Fibroblast of peridontal ligament (primary cell): ENCODE results near the gene SLX4.

Experiments used
- DNase-seq: peaks from one replicate; pipeline ENCODE4 v3.0.0-alpha.2; 2010; ENCODE audit errors: extremely low read depth

The SLX4 gene

DNA sequence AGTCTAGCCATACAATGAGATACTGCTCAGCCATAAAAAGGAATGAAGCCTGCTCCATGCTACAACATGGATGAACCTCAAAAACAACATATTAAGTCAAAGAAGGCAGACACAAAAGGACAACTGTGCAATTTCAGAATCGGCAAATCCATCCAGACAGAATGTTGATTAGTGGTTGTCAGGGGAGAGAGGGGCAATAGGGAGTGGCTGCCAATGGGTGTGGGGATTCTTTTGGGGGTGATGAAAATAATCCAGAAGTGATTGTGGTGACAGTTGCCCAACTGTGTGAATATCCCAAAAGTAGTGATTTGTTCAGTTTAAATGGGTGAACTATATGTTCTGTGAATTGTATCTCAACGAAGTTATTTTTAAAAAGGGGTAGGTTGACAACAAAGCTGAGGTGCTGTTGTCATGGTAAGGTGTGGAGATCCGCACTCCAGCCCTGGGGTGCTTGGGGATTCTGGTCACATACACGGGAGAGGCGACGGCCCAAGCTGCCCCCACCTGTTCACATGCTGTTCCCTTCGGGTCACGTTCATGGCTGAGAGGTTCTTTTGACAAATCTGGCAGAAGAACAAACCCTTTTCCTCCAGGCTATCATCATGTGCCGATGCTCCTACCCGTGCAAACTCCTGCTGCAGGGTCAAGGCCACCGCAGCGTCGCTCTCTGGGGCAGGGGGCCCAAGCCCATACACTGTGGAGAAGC is 9.6 kb downstream of the SLX4 start:
- DNase-seq = no peak

DNA sequence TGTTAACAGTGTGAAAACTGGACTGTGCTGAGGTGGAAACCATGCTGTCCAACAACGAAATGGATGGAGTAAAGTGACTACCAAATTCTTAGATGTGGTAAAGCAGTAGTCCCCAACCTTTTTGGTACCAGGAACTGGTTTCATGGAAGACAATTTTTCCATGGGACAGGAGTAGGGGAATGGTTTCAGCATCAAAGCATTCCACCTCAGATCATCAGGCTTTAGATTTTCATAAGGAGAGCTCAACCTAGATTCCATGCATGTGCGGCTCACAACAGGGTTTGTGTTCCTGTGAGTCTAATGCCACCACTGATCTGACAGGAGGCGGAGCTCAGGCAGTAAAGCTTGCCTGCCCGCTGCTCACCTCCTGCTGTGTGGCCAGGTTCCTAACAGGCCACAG is 11.5 kb downstream of the SLX4 start:
- no peak for DNase-seq

DNA sequence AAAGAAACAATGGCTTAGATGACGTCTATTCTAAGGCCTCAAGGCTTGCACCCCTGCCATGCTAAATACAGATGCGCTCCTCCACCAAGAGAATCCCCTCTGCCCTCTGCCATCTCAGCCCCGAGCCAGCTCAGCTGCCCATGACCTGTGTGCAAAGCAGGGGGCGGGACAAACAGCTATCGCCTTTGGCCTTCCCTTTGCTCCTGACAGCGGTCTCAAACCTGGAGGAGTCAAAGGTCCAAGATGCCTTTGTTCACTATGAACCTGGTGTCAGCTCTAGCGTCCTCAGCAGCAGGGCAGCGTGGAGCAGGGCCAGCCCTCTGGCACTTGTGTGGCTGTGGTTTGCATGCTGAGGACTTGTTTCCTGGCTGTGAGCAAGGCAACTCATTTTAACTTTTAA is 12.3 kb downstream of the SLX4 start:
- no peak for DNase-seq

DNA sequence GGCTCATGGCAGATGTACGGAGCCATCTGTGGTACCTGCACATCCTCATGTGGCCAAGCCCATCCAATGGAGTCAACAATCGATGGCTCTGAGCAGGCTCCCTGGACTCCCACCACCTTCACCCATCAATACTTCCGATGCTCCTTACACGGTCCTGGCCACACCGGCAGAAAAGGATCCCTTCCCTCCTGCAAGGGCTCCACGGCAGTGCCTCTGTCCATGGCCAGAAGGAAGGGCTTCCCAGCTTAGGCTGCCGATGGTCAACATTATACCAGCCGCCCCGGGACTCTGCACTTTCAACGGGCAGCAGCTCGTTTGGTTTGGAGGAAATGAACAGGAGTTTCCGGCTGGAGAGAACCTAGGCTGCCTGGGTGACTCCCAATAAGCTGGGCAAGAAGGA is 13.2 kb downstream of the SLX4 start:
- DNase-seq = no peak

DNA sequence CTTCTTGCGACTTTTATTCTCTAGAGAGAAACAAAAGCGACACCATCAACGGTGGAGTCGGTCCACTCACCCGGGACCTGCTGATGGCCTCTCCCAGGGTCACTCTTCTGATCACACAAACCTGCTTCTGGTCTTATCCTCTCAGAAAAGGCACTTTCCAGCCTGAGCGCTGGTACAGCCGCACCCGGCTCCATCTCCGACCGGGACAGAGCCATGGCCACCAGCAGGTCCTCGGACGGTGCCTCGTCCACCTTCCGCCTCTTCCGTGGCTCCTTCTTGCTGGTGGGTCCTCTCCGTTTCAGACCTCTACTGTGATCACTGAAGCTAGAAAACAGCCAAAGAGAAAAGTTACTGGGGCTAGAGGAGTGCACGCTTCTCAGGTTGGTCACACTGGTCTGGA is 13.7 kb downstream of the SLX4 start:
- DNase-seq = no peak

DNA sequence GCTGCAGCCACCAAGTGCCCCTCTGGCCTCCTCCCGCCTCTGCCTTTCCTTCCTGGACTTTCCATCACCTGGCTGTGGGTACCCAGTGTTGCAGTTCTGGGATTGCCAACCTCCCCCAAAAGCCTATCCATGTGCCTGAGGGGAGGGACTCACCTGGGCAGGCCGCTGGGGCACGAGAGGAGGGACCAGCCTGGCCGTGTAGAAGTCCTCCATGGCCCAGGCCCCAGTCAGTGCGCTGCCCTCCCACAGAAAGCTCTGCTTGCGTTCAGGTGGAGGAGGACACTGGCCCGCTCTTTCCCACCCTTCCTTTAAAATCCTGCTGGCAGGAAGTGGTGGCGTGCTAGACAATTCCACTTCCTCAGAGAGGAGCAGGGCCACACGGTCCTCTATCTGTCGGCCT is 14.2 kb downstream of the SLX4 start:
- DNase-seq = no peak

DNA sequence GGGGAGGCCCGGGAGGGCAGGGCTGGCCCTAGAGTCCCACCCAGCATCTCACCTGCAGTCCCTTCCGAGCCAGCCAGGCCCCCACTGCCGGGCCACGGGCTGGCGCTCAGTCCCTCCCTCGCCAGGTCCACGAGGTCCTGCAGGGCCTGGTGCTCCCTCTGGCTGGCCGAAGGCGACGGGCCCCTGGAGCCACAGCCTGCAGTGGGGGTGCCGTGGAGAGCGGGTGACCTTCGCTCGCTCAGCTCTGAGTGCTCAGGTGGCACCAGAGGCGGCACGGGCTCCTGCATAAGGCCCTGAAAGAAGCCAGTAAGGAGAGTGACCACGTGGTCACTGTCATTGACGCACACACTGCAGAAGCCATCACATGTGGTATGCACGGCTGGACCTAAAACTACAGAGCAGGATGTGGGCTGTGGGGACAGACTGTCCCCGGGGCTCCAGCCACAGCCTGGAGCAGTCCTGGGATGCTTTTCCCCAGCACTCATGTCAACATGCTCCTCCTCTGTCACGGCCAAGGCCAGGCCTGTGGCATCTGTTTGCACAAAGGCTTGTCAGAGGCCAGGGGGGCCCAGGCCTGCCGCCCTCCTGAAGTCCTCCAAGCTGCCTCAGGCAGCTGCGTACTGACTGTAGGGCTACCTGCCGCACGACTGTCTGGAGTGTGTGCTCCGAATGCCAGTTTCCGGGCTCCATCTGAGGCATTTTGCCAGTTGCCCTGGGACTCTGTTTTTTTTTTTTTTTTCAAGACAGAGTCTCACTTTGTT is 15.1 kb downstream of the SLX4 start:
- DNase-seq = no peak

DNA sequence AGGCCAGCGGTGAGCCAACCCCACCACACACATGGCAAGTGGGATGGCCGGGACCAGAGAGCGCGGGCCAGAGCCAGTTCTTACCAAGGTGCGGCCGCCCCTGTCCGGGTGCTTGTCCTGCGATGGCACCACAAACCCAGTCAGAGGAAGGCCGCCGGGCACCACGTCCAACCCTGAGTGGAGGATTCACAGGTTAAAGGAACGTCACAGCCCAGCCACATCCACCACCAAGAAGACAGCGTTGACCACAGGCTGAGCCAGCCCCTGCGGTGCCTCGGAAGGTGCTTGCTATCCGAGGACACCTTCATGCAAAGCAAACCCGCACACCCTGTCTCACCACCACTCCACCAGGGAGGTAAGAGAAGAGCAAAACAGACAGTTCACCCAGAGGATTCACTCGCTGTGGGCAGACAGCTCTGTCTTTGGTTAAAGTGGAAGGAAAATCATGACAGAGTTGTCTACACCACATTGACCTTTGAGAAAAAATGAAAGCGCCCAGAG is 15.8 kb downstream of the SLX4 start:
- no peak for DNase-seq

DNA sequence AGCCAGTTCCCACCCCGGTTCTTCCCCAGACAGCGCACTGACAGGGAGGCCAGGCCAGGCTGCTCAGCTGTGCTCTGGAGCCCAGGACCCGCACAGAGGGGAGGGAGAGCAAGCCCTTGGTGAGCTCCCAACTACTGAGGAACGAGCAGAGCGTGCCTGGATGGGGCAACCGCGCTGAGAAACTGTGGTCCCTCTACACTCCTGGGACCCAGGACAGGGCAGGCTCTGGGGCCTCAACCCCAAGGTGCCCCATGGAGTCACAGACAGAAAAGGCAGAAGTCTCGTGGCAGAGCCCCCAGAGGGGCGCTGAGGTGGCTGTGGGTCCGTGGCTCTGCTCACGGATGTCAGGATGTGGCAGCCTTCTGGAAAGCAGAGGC is 16.3 kb downstream of the SLX4 start:
- no peak for DNase-seq

DNA sequence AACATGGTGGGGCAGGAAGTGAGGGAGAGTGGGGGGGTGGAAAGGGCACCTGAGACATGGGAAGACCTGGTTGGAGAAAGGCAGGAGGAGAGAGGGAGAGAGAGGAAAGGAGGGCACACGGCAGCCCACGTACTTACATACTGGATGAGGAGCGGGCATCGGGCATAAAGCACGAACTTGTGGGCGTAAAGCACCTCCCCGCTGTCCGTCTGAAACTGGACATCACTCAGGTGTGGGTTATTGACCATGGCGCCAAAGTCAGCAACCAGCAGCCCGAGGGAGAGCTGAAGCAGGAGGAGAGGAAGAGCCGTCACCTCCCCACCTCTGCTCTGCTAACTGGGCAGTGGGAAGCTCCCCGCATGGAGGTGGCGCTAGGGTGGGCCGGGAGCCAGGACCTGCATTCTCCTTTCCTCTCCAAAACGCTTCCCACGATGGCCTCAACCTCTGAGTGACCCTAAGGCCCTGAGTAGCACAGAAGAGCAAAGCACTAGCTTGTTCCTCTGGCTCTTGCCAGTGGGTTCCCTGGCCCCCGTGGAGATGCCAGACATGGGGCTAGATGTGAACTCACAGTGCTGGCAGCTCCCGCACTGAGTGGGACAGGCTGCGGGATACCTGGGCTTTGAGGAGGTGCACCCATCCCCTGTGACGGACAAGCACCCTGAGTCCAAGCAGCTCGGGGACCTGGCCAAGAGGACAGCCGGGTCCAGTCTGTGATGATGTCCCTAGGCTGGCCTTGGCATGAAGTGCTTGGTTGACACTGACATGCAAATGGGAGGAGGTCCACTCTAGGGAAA is 16.9 kb downstream of the SLX4 start:
- DNase-seq = no peak

DNA sequence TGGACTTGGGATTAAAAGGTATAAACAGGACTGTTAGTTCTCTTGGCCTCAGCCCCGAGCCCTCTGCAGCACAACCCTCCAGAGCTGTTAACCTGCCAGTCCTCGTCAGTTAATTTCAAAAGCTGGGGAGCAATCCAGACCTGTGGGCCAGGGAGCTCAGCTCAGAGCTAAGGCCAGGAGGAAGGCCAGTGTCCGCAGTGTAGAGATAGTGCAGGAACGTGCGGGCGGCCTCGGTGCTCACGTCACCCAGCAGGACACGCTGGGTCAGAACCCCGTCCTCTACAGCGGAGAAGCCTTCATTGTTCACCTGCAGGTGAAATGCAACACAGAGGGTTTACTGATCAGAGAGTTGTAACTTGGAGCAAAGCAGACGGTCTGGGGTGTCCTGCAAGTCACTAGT is 18.8 kb downstream of the SLX4 start:
- DNase-seq = no peak

DNA sequence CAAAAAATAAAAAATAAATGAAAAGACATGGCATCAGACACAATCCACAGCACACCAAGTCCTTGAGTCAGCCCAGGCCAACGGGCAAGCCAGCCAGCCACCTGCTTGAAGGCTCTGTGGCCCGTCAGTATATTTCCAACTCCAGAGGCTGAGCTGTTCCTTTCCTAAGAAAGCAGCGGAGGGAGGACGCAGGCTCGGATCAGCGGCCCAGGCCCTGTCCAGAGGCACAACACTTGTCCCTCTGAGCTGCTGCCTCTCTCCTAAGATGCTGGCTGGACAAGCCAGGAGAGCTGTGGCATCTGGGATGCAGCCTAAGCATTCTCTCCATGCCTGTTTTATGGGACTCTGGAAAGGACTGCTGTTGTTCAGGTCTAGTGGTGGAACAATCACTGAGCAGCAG is 19.4 kb downstream of the SLX4 start:
- no peak for DNase-seq

DNA sequence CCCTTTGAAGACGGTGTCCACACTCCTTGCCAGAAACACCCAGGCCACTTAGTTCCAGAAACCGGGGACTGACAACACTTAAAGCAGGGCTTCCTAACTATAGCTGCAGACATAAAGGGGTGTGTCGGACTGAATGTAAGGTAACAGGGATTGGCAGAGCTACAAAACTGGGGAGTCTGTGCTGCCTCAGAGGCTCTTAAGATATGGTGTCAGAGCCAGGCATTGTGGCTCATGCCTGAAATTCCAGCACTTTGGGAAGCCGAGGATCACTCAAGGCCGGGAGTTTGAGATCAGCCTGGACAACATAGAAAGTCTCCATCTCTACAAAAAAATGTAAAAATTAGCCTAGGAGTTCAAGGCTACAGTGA is 20.0 kb downstream of the SLX4 start:
- no peak for DNase-seq

DNA sequence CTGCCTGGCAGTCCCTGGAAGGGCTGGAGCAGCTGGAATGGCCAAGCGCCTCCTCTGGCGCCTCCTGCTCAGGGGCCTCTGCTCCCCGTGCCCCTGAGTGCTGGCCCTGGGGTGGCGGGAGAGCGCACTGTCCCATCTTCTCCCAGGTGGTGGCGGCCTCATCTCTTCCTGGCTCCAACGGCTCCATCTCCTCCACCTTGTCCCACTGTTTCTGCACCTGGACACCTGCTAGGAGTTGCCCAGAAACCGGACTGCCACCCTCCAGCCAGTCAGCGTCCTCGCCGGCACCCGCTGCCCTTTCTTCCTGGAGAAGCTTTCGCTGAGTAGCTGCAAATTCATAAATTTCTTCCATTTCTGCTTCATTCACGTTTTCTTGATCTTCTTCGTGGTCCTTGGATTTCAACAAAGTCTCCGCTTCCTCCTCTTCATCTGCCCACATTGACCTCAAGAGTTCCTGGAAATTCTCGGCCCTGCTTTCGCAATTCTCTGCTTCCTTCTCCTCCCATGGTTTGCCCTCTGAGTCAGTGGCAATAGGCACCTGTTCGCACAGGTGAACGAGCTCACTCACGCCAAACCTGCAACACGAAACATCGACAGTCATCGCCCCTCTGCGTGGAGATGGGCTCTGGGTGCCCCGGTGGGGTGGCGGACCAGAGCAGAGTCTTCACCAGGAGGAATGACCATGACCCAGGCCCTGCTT is 20.5 kb downstream of the SLX4 start:
- no peak for DNase-seq

DNA sequence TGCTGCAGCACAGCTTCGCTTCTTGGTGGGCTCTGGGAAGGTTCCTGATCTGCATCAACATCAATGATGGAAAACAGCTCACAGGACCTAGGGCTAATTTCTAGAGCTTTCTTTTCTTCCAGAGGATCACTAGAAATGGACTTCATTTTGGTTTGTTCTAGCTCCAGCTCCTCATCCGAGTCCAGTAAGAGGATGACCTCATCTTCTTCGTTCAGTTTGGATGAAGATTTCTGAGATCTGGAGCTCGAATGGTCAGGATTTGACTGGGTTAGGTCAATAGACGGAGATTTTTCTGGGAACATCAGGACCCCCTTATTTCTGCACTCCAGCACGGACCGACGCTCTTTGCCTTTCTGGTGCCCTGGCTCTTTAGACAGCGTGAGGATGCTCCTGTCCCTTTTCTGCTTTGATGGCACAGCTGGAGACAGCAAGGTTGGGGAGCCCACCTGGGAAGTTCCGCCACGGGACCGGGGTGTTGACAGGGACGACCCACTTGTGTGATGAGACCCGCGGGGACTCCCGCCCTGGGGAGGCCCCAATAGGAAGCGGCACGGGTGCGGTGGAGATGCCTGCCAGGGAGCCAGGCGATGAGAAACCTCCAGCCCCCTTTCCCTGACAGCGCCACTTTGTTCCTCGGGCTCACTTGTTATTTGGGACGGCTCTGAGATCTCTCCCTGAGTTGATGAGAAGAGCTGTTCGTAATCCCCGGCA is 21.3 kb downstream of the SLX4 start:
- no peak for DNase-seq

DNA sequence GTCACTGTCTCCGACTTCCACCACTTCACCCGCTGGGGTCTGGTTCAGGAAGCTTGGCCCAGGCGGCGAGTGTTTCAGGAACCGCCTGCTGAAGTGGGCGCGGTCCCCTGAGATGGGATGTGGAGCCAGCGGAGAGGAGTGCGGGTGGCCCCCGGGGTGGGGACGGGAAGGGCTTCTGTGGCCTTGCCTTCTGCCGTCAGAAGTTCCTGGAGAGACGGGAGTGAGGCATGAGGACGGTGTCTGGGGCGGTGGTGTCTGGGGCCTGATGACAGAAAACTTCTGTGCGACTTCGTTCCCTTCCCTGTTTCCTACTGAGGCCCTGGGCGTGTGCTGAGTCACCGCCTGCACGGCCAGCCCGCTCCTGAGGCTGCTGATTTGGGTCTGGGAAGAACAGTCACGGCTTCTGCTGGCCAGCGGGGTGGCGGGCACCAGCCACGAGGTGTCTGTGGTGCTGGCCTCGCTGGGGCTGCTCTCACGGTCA is 21.9 kb downstream of the SLX4 start:
- DNase-seq = no peak

DNA sequence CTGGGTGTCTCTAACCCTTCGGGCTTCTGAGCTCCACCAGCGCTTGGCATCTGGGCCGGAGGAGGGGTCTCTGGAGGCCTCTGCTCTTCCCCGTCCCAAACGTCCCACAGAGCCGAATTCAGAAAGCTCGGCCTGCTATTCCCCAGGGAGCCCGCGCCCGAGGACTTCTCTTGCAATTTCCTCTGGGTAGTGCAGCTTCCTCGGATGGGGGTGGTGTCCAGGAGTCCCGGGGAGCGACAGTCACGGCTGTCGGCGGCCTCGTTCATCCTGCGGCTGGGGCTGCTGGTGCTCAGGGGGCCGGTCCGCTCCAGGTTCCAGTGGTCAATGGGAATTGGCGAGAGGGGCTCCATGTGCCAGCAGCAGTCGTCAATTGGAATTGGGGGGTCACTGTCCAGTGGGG is 22.4 kb downstream of the SLX4 start:
- no peak for DNase-seq

DNA sequence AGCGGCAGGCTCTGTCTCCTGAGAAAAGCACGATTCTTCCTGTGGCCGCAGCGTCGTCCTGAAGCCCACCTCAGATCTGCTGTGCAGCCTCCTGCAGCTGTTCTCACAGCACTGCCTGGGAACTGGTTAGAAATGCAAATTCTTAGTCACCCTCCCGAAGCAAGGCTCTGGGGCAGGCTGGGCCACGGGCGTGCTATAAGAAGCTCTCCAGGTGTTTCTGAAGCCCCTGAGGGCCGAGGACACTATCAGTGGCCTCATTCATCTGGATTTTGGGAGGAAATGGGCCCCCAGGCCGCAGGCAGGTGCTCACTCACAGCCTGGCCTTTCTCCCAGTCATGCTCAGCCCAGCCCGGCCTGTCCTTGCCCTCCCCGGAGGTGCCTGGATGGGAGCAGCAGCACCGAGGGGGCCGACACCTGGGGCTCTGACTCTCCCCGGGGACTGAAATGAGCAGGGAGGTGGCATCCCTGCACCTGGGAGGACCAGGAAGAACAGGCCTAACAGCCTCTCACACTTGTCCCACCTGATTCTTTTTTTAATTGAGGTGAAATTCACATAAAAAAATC is 23.8 kb downstream of the SLX4 start:
- no peak for DNase-seq

DNA sequence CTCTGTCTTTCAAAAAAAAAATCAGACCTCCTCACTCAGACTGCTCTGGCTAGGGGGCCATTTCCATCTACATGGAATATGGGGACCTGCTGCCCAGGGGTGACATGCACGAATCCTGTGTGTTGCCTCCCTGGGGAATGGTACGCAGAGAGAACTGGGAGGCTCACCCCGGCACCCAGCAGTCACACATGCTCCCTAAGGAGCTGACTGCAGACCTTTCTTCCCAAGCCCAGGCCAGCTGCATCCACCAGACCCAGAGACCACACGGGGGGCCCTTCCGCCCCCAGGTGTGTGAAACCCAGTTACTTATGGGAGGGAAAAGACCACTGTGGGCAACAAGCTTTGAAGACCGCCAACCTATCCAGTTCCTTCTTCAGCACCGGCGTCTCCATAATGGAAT is 27.0 kb downstream of the SLX4 start:
- no peak for DNase-seq

DNA sequence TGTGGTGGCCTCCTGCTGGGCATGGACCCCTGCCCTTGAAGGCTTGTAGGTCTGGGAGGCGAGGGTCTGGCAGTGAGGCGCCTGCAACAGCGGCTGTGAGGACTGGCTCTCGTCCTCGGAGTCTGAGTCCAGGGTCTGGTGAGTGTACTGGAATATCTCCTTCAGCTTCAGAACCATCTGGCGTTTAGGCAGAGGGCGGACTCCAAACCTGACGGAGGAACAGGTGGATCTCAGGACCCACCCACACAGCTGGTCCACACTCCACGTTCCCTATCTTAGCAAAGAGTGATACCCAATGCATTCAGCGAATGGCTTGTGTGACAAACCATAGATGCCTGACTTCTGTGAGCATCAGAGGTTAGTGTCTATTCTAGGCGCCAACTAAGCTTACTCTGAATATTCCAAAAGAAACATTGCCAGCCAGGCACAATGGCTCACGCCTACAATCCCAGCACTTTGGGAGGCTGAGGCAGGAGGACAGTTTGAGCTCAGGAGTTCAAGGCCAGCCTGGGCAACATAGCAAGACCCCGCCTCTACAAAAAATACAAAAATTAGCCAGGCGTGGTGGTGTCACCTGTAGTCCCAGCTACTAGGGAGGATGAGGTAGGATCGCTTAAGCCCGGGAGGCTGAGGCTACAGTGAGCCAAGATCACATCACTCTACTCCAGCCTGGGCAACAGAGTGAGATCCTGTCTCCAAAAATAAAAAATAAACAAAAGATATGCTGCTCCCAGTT is 27.9 kb downstream of the SLX4 start:
- no peak for DNase-seq
